ENCODE measurements around the gene CDX2. TPM values are rescaled to one million over a fixed set of nuclear protein-coding genes. Genes with fewer than 3 reads are reported as not detected.
"Not testable (repeated sequence)": the region's sequence is repeated elsewhere in the genome, so short reads cannot be mapped to it uniquely, and the experiment has no call there.

Gene CDX2
- total RNA-seq, 4 donors from 2014 or later = not detected

DNA sequence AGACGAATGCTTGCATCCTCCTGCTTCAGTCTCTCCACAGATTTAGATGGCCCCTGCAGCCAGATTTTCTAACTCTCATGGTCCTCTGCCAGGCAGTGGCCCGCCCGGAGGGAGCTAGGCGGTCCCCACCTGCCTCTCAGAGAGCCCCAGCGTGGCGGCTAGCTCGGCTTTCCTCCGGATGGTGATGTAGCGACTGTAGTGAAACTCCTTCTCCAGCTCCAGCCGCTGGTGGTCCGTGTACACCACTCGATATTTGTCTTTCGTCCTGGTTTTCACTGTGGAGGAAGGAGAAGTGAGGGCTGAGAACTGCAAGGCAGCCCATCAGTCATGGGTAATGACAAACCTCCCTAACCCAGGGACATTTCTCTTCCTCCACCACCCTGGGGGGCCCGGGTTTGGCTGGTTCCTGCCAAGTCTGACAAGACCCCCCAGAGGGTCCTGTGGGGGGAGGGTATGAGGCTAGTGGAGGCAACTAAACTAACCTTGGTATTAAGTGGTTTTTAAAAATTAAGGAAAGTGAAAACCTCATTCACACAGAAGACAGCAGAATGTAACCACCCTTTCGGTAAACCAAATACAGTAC, 4.3 kb downstream of the CDX2 start:
- DNase-seq (ENCODE audit: low spot score) (no peak), ATAC-seq (ENCODE audit: low FRiP score) (no peak)
- TF ChIP-seq, protein P1, sequence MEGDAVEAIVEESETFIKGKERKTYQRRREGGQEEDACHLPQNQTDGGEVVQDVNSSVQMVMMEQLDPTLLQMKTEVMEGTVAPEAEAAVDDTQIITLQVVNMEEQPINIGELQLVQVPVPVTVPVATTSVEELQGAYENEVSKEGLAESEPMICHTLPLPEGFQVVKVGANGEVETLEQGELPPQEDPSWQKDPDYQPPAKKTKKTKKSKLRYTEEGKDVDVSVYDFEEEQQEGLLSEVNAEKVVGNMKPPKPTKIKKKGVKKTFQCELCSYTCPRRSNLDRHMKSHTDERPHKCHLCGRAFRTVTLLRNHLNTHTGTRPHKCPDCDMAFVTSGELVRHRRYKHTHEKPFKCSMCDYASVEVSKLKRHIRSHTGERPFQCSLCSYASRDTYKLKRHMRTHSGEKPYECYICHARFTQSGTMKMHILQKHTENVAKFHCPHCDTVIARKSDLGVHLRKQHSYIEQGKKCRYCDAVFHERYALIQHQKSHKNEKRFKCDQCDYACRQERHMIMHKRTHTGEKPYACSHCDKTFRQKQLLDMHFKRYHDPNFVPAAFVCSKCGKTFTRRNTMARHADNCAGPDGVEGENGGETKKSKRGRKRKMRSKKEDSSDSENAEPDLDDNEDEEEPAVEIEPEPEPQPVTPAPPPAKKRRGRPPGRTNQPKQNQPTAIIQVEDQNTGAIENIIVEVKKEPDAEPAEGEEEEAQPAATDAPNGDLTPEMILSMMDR (IDR thresholded peaks at IDR 0.05) = no peak

DNA sequence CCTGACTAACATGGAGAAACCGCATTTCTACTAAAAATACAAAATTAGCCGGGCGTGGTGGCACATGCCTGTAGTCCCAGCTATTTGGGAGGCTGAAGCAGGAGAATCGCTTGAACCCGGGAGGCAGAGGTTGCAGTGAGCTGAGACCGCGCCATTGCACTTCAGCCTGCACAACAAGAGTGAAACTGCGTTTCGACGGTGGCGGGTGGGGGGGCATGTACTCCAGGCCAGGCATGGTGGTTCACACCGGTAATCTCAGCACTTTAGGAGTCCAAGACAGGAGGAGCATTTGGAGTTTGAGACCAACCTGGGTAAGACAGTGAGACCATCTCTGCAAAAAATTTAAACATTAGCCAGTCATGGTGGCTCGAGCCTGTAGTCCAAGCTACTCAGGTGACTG, 4.9 kb downstream of the CDX2 start:
- DNase-seq (ENCODE audit: low spot score); ATAC-seq (ENCODE audit: low FRiP score): not testable (repeated sequence)

DNA sequence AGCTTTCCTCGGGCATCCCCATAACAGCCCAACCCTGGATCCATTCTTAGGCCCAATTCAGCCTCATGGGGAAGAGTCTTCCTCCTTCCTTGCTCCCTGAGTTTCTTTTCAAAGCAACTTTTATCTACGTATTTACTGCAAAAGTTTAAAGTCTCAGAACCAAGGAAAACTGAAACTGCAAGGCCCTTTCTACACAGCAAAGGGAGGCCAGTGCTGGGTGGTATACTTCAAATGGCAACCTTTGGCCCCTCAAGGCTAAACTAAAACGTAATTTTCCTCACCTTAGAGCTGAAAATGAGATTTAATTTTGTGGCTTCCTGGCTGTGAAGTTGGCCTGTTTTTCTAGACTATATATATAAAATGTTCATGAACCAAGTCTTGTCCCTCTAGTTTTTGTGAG, 5.6 kb downstream of the CDX2 start:
- TF ChIP-seq, protein P1 (IDR thresholded peaks at IDR 0.05) = no peak
- no peak for DNase-seq (ENCODE audit: low spot score)
- no peak for ATAC-seq (ENCODE audit: low FRiP score)

DNA sequence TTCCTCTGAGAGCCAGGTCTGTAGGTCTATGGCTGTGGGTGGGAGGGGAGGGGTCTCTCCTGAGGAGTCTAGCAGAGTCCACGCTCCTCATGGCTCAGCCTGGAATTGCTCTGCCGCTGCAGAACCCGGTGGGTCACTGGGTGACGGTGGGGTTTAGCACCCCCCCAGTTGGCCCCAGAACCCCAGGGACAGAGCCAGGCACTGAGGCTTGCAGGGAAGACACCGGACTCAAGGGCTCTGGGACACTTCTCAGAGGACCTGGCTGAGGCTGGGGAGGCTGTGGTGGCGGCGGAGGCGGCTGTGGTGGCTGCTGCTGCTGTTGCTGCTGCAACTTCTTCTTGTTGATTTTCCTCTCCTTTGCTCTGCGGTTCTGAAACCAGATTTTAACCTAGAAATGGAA, 6.1 kb downstream of the CDX2 start:
- ATAC-seq (ENCODE audit: low FRiP score) = no peak
- TF ChIP-seq, protein P1 (IDR thresholded peaks at IDR 0.05) = no peak
- DNase-seq (ENCODE audit: low spot score) = no peak

DNA sequence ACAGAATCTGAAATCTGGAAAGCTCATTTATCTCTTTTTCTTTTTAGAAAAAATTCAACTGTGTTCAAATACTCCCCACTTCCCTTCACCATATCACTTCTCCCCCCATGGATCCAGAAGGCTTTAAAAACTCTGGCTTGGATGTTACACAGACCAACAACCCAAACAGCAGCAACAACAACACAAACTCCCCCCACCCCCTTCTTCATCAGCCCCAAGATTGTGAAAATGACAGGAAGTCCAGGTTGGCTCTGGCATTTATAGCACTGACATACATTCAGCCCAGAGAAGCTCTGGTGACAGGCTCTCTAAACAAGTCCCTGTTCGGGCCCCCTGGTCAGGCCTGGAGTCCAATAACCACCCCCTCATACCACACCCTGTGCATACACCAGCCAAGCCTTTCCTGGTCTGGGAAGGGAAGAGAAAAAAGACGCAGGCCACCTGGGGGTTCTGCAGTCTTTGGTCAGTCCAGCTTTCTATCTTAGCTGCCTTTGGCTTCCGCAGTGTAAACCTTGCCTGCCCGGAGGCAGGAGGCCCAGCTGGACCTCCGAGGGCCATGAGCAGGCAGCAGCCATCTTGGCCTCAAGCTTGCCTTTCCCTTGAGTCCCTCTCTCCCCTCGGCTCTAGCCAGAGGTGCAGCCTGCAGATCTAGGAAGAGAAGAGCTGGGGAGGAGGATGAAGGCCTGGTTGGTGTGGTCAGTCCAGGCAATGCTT, 6.8 kb downstream of the CDX2 start:
- TF ChIP-seq, protein P1 (IDR thresholded peaks at IDR 0.05) = no peak
- ATAC-seq (ENCODE audit: low FRiP score) = no peak
- no peak for DNase-seq (ENCODE audit: low spot score)

DNA sequence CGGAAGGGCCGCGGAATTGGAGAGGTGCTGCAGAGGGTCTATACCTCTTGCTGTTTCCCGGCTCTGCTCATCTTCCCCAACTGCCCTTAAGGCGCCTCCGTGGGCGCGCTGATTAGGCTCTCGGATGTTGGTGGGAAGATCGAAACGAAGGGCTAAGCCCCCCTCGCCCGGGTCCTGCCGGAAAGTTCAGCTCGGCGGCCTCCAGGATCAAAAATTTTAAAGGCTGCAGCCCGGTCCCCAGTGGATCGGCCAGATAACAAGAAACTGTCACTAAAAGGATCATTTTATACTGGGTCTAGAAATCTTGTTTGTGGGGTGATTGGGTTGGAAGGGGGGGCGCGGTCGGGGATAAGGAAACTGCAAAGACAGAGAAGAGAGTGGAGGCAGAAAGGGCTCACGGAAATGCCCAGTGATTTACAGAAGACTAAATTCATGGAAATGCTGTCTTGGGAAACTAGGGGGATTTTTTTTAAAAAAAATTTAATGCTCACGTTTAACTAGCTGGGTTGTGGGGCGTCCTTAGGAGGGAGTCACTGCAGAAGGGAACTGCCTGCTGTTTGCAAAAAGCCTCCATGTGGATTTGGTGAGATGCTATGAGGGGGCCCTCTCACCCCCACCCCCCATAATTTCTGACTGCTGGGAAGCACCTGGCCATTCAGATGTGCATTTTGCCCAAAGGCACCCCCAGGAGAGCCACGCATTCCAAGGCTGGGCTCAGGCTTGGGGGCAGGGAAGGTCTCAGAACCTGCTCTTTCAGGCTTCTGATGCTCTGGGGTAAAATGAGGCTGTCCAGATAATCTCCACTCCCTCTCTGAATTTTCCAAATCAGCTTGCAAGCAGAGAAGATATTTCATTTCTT, 7.7 kb downstream of the CDX2 start:
- TF ChIP-seq, protein P1 (IDR thresholded peaks at IDR 0.05) = no peak
- DNase-seq (ENCODE audit: low spot score) (no peak), ATAC-seq (ENCODE audit: low FRiP score) (peak; percentile 34)

Data from omental fat pad (tissue), 4 donors.